Activated CD8-positive, alpha-beta T cell treated with anti-CD3 and anti-CD28 coated beads for 36 hours (primary cell): ENCODE data around the gene DIS3L2. TPM values are rescaled to one million over a fixed set of nuclear protein-coding genes. Genes with fewer than 3 reads are reported as not detected.
"Not testable (repeated sequence)": the region's sequence is repeated elsewhere in the genome, so short reads cannot be mapped to it uniquely, and the experiment has no call there.

Experiments
- ATAC-seq: fragments of 200-7000 bp; cut with Tn5 transposase; one replicate; pipeline ENCODE4 v1.10.0; 2021; ENCODE audit warnings: mild to moderate bottlenecking, moderate library complexity
- CTCF ChIA-PET: fragments of 350-600 bp; sonication (Branson Sonifier 250); formaldehyde crosslinking; loops from one replicate; lab custom pipeline; 2021; ENCODE audit warnings: antibody characterized with exemption; lab: Charles Lee
- POLR2A ChIA-PET: fragments of 350-600 bp; sonication (Branson Sonifier 250); formaldehyde crosslinking; loops from one replicate; lab custom pipeline; 2021; ENCODE audit warnings: antibody characterized with exemption; lab: Charles Lee
- DNase-seq: peaks from one replicate; pipeline ENCODE4 v3.0.0-alpha.2; 2020
- H3K27ac Mint-ChIP-seq: one replicate; pipeline ENCODE4 v1.8.0; 2021; ENCODE audit warnings: mild to moderate bottlenecking, mixed read lengths
- H3K27me3 Mint-ChIP-seq: one replicate; pipeline ENCODE4 v1.8.0; 2021; ENCODE audit warnings: mixed read lengths
- H3K36me3 Mint-ChIP-seq: one replicate; pipeline ENCODE4 v1.8.0; 2021; ENCODE audit warnings: low read depth, mixed read lengths
- H3K4me1 Mint-ChIP-seq: one replicate; pipeline ENCODE4 v1.8.0; 2021; ENCODE audit warnings: low read depth, mixed read lengths
- H3K4me3 Mint-ChIP-seq: one replicate; pipeline ENCODE4 v1.8.0; 2021; ENCODE audit warnings: mild to moderate bottlenecking, moderate library complexity, mixed read lengths
- H3K9me3 Mint-ChIP-seq: one replicate; pipeline ENCODE4 v1.8.0; 2021; ENCODE audit warnings: mixed read lengths
- CTCF ChIP-seq: fragments of 200-600 bp; IDR thresholded peaks from one replicate; pipeline ENCODE4 v1.8.0; 2022; ENCODE audit warnings: antibody characterized with exemption, mild to moderate bottlenecking
- intact Hi-C: fragments of 100-400 bp; cut with micrococcal nuclease; formaldehyde crosslinking; loops from one replicate; pipeline ENCODE4 v1.10.0; 2022
- total RNA-seq, 2 experiments: library from RNA; stranded (reverse); gene quantifications; one replicate each; pipeline ENCODE4 v1.2.3, GENCODE V29; 2021

DIS3L2 gene
- total RNA-seq, 2 experiments from 2014 or later, result 26.5 to 27.2 TPM

- Mint-ChIP-seq H3K9me3 (peaks cover 7% of the 10 kb centered on the region), H3K27ac (no peak overlapping the region), H3K4me3 (no peak overlapping the region), H3K36me3 (peaks cover 59% of the 10 kb centered on the region), H3K27me3 (no peaks in the 10 kb centered on the region), H3K4me1 (peaks cover 27% of the 10 kb centered on the region)
- intact Hi-C loops, result no loop called here
- ATAC-seq (peak; percentile 57), DNase-seq (no peak)
- POLR2A ChIA-PET, result interaction anchor here (1.0 to 1.3 kb wide), 3 partner anchors 86 to 104 kb away, joined by 3 to 7 read pairs (median 4); no protein-coding TSS in a partner anchor
- no peak for TF ChIP-seq CTCF
- CTCF ChIA-PET, result interaction anchor here (1.0 to 1.5 kb wide), 4 partner anchors 10 to 31 kb away, joined by 3 read pairs; no protein-coding TSS in a partner anchor
These were observed 66.0 kb downstream of the DIS3L2 start for GRCh38 chr2:232027530-232027929.

DNA sequence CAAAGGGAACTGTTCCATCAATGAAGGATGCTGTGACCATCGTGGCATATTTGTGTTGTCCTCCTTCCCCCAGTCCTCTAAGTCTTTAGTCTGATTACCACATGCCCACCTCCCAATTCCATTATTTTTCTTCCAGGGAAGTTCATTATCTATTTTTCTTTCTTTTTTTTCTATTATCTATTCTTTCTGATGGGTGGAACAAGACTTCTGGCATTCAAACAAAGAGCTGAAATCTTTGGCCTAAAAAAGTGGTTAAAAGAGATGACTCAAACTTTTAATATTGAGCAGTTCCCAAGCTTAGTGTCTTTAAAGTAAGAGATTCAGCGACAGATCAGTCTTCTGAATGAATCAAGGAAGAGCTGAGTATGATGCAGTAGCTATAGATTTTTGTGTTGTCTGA, 66.6 kb downstream of the DIS3L2 start:
- Mint-ChIP-seq H3K36me3 (peaks cover 64% of the 10 kb centered on the region), H3K27ac (no peak overlapping the region), H3K4me3 (no peak overlapping the region), H3K4me1 (peaks cover 27% of the 10 kb centered on the region), H3K9me3 (peaks cover 7% of the 10 kb centered on the region), H3K27me3 (no peaks in the 10 kb centered on the region)
- POLR2A ChIA-PET, result interaction anchor here (0.6 to 1.2 kb wide), 4 partner anchors 19 to 288 kb away, joined by 3 to 7 read pairs (median 3); no protein-coding TSS in a partner anchor
- DNase-seq (no peak), ATAC-seq (no peak)
- CTCF ChIA-PET, result interaction anchor here (1.1 to 1.5 kb wide), 2 partner anchors 10 to 23 kb away, joined by 3 to 4 read pairs; no protein-coding TSS in a partner anchor
- intact Hi-C loops, result no loop called here
- TF ChIP-seq CTCF, result no peak

DNA sequence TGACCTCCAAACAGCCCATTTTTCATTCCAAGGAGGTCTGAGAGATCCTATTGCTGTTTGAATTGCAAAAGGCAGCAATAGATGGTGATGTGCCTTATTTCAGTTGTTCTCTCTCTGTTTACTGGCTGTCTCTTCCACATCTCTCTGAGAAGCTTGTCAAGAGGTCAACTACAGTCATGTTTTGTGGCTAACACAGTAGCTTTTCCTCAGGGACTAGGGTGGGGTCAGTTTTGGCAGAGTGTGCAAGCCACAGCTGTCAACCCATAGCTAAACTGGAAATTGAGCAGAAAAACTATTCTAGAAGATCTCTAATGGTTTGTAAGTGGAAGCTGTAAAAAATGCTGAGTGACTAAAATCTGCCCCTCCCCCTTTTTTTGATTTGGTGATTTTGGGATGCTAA, 67.1 kb downstream of the DIS3L2 start:
- CTCF ChIA-PET, result interaction anchor here (1.1 to 1.5 kb wide), 2 partner anchors 9 to 24 kb away, joined by 3 to 4 read pairs; no protein-coding TSS in a partner anchor
- Mint-ChIP-seq H3K27me3 (no peaks in the 10 kb centered on the region), H3K27ac (no peak overlapping the region), H3K4me3 (no peak overlapping the region), H3K9me3 (peaks cover 7% of the 10 kb centered on the region), H3K4me1 (peaks cover 27% of the 10 kb centered on the region), H3K36me3 (peaks cover 65% of the 10 kb centered on the region)
- no peak for TF ChIP-seq CTCF
- POLR2A ChIA-PET, result interaction anchor here (0.6 to 1.2 kb wide), 3 partner anchors 19 to 288 kb away, joined by 3 to 7 read pairs (median 3); no protein-coding TSS in a partner anchor
- no peak for DNase-seq
- no peak for ATAC-seq
- intact Hi-C loops, result no loop called here

DNA sequence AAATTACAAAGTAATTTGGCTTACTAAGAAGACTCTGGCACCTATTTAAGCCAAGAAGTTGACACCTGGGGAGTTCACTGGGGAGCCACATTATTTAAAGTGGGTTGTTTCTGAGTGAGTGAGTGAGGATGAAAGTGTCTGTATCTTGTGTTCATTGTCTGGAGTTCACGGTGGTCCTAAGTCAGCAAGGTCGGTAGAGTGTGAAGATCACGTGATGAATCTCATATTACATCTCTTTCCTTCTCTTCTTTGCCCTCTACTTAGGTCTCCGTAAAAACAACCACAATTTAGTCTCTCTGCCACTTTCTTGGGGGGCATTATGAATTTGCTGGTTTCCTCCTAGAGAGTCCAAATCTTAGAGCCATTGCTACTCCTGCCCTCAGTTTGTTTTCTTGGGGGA, 67.8 kb downstream of the DIS3L2 start:
- H3K9me3 Mint-ChIP-seq, result peaks cover 11% of the 10 kb centered on the region
- ChIA-PET CTCF (interaction anchor here (1.5 kb wide), 1 partner anchor 8 kb away, joined by 3 read pairs; no protein-coding TSS in a partner anchor), POLR2A (no interaction called here)
- intact Hi-C loops, result no loop called here
- no peak for TF ChIP-seq CTCF
- peaks cover 27% of the 10 kb centered on the region for H3K4me1 Mint-ChIP-seq
- no peaks in the 10 kb centered on the region for H3K27me3 Mint-ChIP-seq
- ATAC-seq, result no peak
- H3K27ac Mint-ChIP-seq, result no peak overlapping the region
- H3K36me3 Mint-ChIP-seq, result peaks cover 69% of the 10 kb centered on the region
- H3K4me3 Mint-ChIP-seq, result no peak overlapping the region
- no peak for DNase-seq

DNA sequence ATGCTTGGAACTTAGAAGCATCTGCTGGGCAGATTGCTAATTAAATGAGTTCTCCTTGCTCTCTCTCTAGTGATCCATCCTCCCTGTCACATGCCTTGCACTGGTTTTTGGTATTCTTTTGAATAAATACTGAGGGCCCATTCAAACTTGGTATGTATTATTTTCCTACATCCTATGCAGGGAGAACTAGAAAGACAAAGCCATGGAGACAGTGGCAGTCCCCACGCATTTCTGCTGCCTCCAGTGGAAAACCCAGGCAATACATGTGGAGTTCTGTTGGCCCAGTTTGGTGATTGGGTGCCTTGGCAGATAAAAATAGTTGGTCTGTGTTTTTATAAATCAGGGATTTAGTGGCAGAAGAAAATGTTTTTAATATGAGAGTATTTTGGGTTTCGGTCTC, 68.7 kb downstream of the DIS3L2 start:
- ChIA-PET CTCF (no interaction called here), POLR2A (no interaction called here)
- Mint-ChIP-seq H3K4me1 (peaks cover 27% of the 10 kb centered on the region), H3K4me3 (no peak overlapping the region), H3K27me3 (no peaks in the 10 kb centered on the region), H3K9me3 (peaks cover 19% of the 10 kb centered on the region), H3K36me3 (peaks cover 74% of the 10 kb centered on the region), H3K27ac (no peak overlapping the region)
- TF ChIP-seq CTCF, result no peak
- no peak for ATAC-seq
- intact Hi-C loops, result no loop called here
- no peak for DNase-seq

- CTCF ChIA-PET, DNase-seq, H3K4me3 Mint-ChIP-seq, H3K27me3 Mint-ChIP-seq, H3K27ac Mint-ChIP-seq, intact Hi-C loops, ATAC-seq: not testable (repeated sequence)
- peaks cover 76% of the 10 kb centered on the region for H3K36me3 Mint-ChIP-seq
- H3K9me3 Mint-ChIP-seq, result peaks cover 26% of the 10 kb centered on the region
- POLR2A ChIA-PET, result interaction anchor here (0.8 kb wide), 1 partner anchor 11 kb away, joined by 3 read pairs; no protein-coding TSS in a partner anchor
- peaks cover 12% of the 10 kb centered on the region for H3K4me1 Mint-ChIP-seq
These were observed 73.8 kb downstream of the DIS3L2 start for GRCh38 chr2:232035292-232035691.

DNA sequence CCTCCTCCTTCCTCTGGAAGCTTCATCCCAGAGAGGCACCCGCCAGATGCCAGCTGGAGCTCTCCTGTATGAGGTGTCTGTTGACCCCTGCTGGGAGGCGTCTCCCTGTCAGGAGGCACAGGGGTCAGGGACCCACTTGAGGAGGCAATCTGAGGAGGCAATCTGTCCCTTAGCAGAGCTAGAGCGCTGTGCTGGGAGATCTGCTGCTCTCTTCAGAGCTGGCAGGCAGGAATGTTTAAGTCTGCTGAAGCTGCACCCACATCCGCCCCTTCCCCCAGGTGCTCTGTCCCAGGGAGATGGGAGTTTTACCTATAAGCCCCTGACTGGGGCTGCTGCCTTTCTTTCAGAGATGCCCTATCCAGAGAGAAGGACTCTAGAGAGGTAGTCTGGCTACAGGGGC, 75.4 kb downstream of the DIS3L2 start:
- H3K27ac Mint-ChIP-seq, H3K4me3 Mint-ChIP-seq, intact Hi-C loops, H3K27me3 Mint-ChIP-seq, ATAC-seq, DNase-seq, POLR2A ChIA-PET, CTCF ChIA-PET: not testable (repeated sequence)
- Mint-ChIP-seq H3K4me1 (peaks cover 12% of the 10 kb centered on the region), H3K9me3 (peaks cover 26% of the 10 kb centered on the region), H3K36me3 (peaks cover 62% of the 10 kb centered on the region)
